Measurements from ENCODE around the gene MAPK8IP3.

- TF ChIP-seq ZNF274 (IDR thresholded peaks at IDR 0.05; ENCODE audit: low read depth, low read length), result no peak
- TF ChIP-seq YY1 (IDR thresholded peaks at IDR 0.05; ENCODE audit: insufficient read depth, insufficient read length), result no peak
These were observed 104.5 kb downstream of the MAPK8IP3 start for GRCh38 chr16:1810536-1810935.
